ENCODE measurements around the gene HPDL.
A peak's percentile ranks its signal among the peaks of the same experiment; 100 is the strongest.
"Not testable (repeated sequence)": the region's sequence is repeated elsewhere in the genome, so short reads cannot be mapped to it uniquely, and the experiment has no call there.

Gene HPDL

DNA sequence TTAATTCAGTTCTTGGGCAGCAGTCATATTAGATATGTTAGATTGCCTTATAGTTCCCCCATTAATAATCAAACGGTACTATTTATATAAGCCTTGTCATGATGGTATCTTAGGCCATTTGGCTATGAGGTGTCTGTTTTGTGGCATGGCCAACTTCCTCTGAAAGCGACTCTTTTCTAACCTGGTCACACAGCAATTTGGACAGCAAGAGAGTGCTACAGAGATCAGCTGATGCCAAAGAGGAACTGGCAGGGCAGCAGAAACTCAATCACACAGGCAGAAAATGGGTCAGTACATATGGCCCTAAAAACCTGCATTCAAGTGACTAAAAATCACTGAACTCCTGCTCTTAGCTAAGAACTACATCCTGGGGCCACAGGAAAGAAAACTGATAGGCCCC lies 27.0 kb downstream of the HPDL start:
- no peaks in the 10 kb centered on the region for H3K9me3 ChIP-seq (ENCODE audit: severe bottlenecking)
- H3K36me3 ChIP-seq, result no peaks in the 10 kb centered on the region
- TF ChIP-seq, protein P1, sequence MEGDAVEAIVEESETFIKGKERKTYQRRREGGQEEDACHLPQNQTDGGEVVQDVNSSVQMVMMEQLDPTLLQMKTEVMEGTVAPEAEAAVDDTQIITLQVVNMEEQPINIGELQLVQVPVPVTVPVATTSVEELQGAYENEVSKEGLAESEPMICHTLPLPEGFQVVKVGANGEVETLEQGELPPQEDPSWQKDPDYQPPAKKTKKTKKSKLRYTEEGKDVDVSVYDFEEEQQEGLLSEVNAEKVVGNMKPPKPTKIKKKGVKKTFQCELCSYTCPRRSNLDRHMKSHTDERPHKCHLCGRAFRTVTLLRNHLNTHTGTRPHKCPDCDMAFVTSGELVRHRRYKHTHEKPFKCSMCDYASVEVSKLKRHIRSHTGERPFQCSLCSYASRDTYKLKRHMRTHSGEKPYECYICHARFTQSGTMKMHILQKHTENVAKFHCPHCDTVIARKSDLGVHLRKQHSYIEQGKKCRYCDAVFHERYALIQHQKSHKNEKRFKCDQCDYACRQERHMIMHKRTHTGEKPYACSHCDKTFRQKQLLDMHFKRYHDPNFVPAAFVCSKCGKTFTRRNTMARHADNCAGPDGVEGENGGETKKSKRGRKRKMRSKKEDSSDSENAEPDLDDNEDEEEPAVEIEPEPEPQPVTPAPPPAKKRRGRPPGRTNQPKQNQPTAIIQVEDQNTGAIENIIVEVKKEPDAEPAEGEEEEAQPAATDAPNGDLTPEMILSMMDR (IDR thresholded peaks at IDR 0.05; ENCODE audit: low read depth, low read length), result no peak
- H3K27ac ChIP-seq, result no peak overlapping the region
- no peak for DNase-seq
- H3K4me3 ChIP-seq (ENCODE audit: low read depth, low read length), result no peak overlapping the region
- H3K27me3 ChIP-seq (ENCODE audit: insufficient read depth, low read depth, severe bottlenecking), result no peaks in the 10 kb centered on the region

- DNase-seq, result no peak
- no peaks in the 10 kb centered on the region for H3K9me3 ChIP-seq (ENCODE audit: severe bottlenecking)
- no peaks in the 10 kb centered on the region for H3K36me3 ChIP-seq
- H3K27me3 ChIP-seq (ENCODE audit: insufficient read depth, low read depth, severe bottlenecking), result no peaks in the 10 kb centered on the region
- no peak overlapping the region for H3K4me3 ChIP-seq (ENCODE audit: low read depth, low read length)
- H3K27ac ChIP-seq, result no peak overlapping the region
- TF ChIP-seq, protein P1 (IDR thresholded peaks at IDR 0.05; ENCODE audit: low read depth, low read length), result no peak
Observed at GRCh38 chr1:45354838-45355237, 28.1 kb downstream of the HPDL start.

- no peaks in the 10 kb centered on the region for H3K36me3 ChIP-seq
- no peak for DNase-seq
- no peaks in the 10 kb centered on the region for H3K9me3 ChIP-seq (ENCODE audit: severe bottlenecking)
- TF ChIP-seq, protein P1 (IDR thresholded peaks at IDR 0.05; ENCODE audit: low read depth, low read length), result no peak
- H3K27ac ChIP-seq, result no peak overlapping the region
- no peak overlapping the region for H3K4me3 ChIP-seq (ENCODE audit: low read depth, low read length)
- no peaks in the 10 kb centered on the region for H3K27me3 ChIP-seq (ENCODE audit: insufficient read depth, low read depth, severe bottlenecking)
Observed at GRCh38 chr1:45355683-45356082, 29.0 kb downstream of the HPDL start.

DNA sequence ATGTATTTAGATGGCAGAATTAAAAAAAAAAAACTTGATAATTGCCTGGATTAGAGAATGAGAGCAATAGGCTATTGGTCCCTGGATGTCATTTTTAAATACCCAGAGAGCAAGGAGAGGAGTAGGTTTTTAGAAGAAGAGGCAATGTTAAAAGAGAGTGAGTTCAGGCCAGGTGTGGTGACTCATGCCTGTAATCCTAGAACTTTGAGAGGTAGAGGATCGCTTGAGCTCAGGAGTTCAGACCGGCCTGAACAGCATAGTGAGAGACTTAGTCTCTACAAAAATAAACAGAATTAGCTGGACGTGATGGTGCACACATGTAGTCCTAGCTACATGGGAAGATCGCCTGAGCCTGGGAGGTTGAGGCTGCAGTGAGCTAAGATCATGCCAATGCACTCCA lies 29.5 kb downstream of the HPDL start:
- no peak for DNase-seq

DNA sequence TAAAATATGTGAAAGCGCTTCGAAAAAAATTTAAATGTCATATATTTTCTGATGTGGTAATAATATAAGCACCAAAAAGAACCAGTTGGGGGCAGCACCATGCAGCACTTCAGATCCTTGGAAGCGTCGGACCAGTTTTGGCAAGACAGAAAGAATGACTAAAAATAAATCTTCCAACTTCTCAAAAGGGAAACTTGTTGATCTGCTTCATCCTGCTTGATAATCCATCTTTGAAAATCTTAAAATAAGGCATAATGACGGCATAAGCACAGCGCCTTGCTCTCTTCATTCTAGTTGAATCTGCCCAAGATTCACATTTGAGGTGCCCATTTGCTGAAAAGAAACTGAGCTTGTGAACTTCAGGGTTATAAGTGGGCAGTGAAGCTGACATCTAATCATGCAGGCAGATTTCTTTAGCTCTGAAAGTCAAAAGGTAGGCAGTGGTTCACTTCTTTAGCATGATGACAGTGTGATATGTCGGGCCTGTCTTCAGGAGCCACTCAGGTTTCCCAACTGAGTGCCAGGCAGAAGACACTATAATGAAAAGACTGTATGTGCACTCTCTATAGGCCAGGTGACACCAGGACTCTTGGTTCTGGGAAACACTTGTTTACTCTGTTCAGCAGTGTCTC lies 33.3 kb downstream of the HPDL start:
- Histone ChIP-seq H3K27ac (no peak overlapping the region), H3K27me3 (ENCODE audit: insufficient read depth, low read depth, severe bottlenecking) (no peaks in the 10 kb centered on the region), H3K36me3 (no peaks in the 10 kb centered on the region), H3K9me3 (ENCODE audit: severe bottlenecking) (no peaks in the 10 kb centered on the region), H3K4me3 (ENCODE audit: low read depth, low read length) (no peak overlapping the region)
- TF ChIP-seq, protein P1 (IDR thresholded peaks at IDR 0.05; ENCODE audit: low read depth, low read length), result peak; percentile 27; the same call in 1 of the 2 replicates
- DNase-seq, result peak; percentile 44

More for the DNA sequence above, 29.5 kb downstream of the HPDL start:
- Histone ChIP-seq H3K27ac (no peak overlapping the region), H3K4me3 (ENCODE audit: low read depth, low read length) (no peak overlapping the region), H3K27me3 (ENCODE audit: insufficient read depth, low read depth, severe bottlenecking) (no peaks in the 10 kb centered on the region), H3K36me3 (no peaks in the 10 kb centered on the region), H3K9me3 (ENCODE audit: severe bottlenecking) (no peaks in the 10 kb centered on the region)
- TF ChIP-seq, protein P1 (IDR thresholded peaks at IDR 0.05; ENCODE audit: low read depth, low read length), result no peak

DNA sequence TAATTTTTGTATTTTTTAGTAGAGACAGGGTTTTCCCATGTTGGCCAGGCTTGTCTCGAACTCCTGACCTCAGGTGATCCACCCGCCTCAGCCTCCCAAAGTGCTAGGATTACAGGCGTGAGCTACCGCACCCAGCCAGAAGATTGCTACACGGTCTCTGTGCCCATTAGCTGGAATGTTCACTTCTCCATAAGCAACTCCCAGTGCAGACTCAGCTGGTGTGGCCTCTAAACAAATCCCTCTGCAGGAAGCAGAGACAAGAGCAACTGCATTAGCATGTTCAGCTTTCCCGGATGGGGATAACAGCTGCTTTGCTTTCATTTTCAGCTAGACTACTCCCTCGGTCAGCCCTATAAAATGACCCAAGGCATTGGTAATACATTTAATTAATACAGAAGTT lies 34.3 kb downstream of the HPDL start:
- not testable (repeated sequence) for H3K27ac ChIP-seq; H3K4me3 ChIP-seq (ENCODE audit: low read depth, low read length); H3K36me3 ChIP-seq; H3K9me3 ChIP-seq (ENCODE audit: severe bottlenecking); H3K27me3 ChIP-seq (ENCODE audit: insufficient read depth, low read depth, severe bottlenecking)
- peak; percentile 43 for DNase-seq

Measured in WERI-Rb-1 (cell line).